SIG-M5 (cell line): ENCODE data around the gene NCKAP5.

Experiments used
- DNase-seq: peaks from one replicate; lab custom pipeline; 2025; lab: John Stamatoyannopoulos, UW

The NCKAP5 gene

DNA sequence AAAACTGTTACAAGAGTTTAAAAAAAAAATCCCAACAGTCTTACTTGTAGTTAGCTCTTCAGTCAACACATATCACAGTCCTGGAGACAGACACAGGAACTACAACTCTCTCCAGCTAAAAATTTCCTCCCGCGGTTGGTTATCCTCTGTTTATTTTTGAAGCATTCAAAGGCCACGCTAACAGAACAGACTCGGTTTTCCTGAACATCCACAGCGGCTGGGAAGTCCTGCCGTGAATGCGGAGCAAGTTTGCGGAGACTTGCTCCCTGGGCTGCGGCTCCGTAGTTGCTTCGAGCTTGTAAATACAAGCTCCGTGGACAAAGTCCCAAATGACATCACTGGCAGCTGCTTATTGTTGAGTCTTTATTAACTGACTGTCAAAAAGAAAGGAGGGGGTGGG is at the start of gene NCKAP5:
TSS of gene NCKAP5 (minus strand) at position 292 of the 400 bp plus-strand sequence. CDS start 50,937 bp downstream, outside the sequence.
- DNase-seq: no peak

GRCh38 chr2:133609664-133610063 is 41.4 kb upstream of the NCKAP5 start:
- DNase-seq: no peak

DNA sequence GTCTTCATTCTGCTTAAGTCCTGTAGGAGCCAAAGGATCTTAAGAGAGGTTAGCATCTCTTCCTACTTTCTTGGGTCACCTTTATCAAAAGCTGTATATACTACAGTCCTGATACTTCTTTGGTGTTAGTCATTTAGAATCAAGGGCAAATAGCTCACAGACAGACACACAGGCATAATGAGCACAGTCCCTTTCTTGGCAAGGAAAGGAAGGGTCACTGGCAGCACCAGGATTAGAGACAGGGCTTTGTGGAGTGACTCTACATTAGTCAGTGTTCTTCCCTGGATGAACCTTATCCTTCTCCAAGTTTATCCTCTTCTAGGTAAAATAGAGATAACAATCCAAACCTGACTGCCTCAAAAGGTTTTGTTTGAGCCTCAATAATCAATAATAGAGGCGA is 40.0 kb upstream of the NCKAP5 start:
- no peak for DNase-seq

GRCh38 chr2:133607679-133608078 is 39.4 kb upstream of the NCKAP5 start:
- no peak for DNase-seq

DNA sequence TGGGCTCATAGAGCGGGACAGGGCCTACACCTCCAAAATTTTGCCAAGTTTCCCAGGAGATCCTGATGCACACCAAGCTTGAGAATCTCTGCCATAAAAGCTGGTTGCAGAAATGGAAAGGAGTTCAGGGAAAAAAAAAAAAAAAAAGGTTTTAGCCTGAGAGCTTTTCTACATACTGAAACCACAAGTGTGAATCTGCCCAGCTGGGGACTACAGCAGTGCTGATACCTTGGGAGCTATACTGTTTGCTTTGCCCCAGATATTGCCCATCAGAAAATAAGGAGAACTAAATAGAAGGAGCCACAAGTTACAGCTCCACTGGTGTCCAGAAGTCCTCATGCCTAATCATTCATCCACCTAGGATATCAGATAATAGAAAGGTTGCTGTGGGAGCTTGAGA is 38.4 kb upstream of the NCKAP5 start:
- no peak for DNase-seq

GRCh38 chr2:133605766-133606137 is 37.5 kb upstream of the NCKAP5 start:
- no peak for DNase-seq

GRCh38 chr2:133605011-133605765 is 36.9 kb upstream of the NCKAP5 start:
- no peak for DNase-seq

GRCh38 chr2:133603109-133603508 is 34.8 kb upstream of the NCKAP5 start:
- no peak for DNase-seq

- no peak for DNase-seq
Measured at GRCh38 chr2:133602538-133602937, 34.3 kb upstream of the NCKAP5 start.

DNA sequence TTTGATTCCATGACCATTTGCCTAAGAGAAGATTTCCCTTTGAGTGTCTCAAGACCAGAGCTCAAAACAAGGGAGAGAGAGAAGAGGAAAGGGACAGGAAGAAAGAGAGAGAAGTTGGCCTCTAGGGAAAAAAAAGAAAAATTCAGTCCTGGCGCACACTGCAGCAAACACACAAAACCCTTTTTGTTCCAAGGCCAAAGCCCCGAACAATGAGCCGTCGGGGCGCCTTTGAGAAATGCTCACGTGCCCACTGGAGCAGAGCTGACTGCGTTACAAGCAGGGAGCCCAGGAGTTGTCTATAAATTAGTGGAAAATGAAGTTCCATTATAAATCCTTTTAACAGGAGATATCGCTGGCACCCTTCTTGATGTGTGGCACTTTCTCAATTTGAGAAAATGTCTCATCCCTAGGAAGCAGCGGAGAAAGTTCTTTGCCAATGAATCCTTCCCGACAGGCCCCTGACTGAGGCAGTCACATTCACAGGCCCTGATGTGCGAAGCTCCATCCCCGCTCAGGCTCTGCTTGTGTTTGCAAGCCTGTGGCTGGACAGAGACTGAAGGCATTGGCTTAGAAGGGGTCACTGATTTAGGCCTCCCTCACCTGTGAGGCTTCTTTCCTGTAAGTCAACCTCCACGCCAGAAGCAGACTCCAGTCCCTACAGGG is 32.1 kb upstream of the NCKAP5 start:
- no peak for DNase-seq

DNA sequence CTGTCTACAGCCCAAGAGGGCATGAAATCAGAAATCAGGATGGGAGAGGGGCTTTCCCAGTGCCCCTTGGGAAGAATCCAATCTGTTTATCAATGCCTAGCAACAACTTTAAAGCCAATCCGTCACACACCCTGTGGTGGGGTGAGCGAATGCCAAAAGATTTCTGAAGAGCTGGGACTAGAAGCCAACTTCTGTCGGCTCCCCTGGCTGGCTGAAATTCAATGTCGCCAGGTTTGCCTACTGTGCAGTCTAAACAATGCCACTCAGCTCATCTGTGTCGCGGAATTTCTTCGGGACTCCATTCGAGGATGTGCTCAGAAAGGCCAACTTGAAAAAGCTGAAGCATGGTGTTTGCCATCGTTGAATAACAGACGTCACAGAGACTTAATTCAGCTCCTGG is 31.5 kb upstream of the NCKAP5 start:
- DNase-seq: no peak

GRCh38 chr2:133599211-133599803 is 31.0 kb upstream of the NCKAP5 start:
- no peak for DNase-seq

- no peak for DNase-seq
Measured at GRCh38 chr2:133598769-133599168, 30.5 kb upstream of the NCKAP5 start.

GRCh38 chr2:133596701-133597393 is 28.6 kb upstream of the NCKAP5 start:
- DNase-seq: no peak

DNA sequence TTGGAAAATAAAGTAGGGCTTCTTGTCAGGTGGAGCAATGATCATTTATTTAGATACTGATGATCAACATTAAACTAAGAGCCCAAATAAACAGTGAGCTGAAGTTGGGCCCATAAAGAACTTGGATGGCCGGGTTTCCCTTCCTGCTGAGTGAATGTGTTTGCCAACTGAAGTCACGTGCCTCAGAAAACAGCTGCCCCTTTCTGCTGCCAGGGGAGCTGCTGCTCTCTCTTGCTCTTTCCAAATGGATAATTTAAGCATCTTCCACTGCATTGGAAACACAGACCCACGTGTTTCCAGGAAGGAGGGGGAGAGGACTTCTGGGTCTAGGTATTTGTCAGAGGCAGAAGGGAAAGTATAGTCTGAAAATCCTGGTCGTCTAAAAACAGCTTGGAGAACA is 22.9 kb upstream of the NCKAP5 start:
- DNase-seq: no peak

DNA sequence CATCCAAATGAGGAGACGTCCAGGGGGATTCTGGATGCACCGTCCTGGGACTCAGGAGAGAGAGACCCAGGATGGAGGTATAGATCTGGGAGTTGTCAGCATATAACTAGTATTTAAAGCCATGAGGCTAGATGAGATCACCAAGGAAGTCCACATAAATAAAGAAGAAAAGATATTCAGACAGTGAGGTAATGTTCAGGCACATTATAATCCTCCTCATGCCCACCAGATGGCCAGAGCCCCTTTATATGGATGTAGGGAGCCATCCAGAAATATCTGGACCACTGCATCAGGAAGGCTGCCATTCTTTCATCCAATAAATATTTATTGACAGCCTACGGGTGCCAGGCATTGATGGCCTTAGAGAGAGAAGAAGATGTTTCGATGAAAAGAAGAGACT is 21.2 kb upstream of the NCKAP5 start:
- no peak for DNase-seq

- DNase-seq: no peak
Measured at GRCh38 chr2:133588144-133588543, 19.9 kb upstream of the NCKAP5 start.

DNA sequence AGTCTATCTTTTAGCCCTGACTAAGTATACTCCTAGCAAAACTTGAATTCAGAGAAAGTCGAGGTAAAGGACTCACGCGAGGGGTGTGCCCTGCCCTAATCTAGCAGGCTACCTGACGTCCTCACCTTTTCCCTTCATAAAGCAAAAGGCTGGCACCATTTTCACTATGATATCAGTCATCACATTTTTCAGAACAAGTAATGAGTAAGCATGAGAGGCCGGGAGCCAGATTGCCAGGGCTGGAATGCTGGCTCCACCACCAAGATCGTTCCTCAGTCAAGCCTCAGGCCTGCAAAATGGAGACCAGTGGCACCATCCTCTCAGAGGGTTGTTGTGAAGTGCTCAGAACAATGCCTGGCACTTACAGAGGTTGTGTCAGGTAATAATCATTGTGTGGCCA is 18.7 kb upstream of the NCKAP5 start:
- no peak for DNase-seq

GRCh38 chr2:133581010-133581760 is 12.9 kb upstream of the NCKAP5 start:
- DNase-seq: no peak

DNA sequence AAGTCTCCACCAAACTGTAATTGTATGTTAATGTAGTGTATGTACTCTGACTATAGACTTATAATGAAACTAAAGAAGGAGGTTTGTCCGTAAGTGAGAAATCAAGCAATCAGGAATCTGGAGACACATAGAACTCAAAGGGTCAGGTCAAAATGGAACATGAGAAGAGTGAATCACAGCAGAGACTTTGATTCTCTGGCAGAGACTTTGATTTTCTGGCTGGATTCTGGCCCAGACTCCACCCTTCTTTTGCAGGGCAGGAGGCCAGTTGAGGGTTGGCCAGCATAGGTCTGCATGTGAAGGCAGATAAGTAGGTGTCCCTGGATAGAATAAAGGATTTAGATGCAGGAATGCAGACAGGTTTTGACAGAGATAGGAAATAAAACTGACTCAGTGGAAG is 11.0 kb upstream of the NCKAP5 start:
- no peak for DNase-seq

GRCh38 chr2:133576714-133577113 is 8.5 kb upstream of the NCKAP5 start:
- no peak for DNase-seq

GRCh38 chr2:133574620-133575019 is 6.4 kb upstream of the NCKAP5 start:
- DNase-seq: no peak
